Raji (cell line): ENCODE measurements around the gene NCCRP1.

Source experiments
- POLR2A ChIP-seq: IDR thresholded peaks from 2 replicates; pipeline ENCODE4 v1.6.1; 2011; ENCODE audit warnings: low read depth, low read length, control low read depth; ENCODE audit not compliant: insufficient read depth

Gene NCCRP1

GRCh38 chr19:39207293-39207836 is 10.6 kb downstream of the NCCRP1 start:
- TF ChIP-seq POLR2A = no peak

GRCh38 chr19:39208175-39208795 is 11.5 kb downstream of the NCCRP1 start:
- no peak for TF ChIP-seq POLR2A

GRCh38 chr19:39209196-39209595 is 12.4 kb downstream of the NCCRP1 start:
- no peak for TF ChIP-seq POLR2A

GRCh38 chr19:39211731-39212374 is 15.1 kb downstream of the NCCRP1 start:
- TF ChIP-seq POLR2A = no peak

GRCh38 chr19:39212375-39212742 is 15.6 kb downstream of the NCCRP1 start:
- TF ChIP-seq POLR2A = no peak

- TF ChIP-seq POLR2A = no peak
These were observed 20.3 kb downstream of the NCCRP1 start for GRCh38 chr19:39217094-39217493.

- no peak for TF ChIP-seq POLR2A
These were observed 21.7 kb downstream of the NCCRP1 start for GRCh38 chr19:39218230-39219007.

- TF ChIP-seq POLR2A = no peak
These were observed 27.0 kb downstream of the NCCRP1 start for GRCh38 chr19:39223703-39224279.

GRCh38 chr19:39224910-39225309 is 28.1 kb downstream of the NCCRP1 start:
- no peak for TF ChIP-seq POLR2A

- TF ChIP-seq POLR2A = no peak
These were observed 33.5 kb downstream of the NCCRP1 start for GRCh38 chr19:39230096-39230764.

GRCh38 chr19:39232708-39233107 is 35.9 kb downstream of the NCCRP1 start:
- no peak for TF ChIP-seq POLR2A

- TF ChIP-seq POLR2A = no peak
These were observed 39.8 kb downstream of the NCCRP1 start for GRCh38 chr19:39236527-39236926.

GRCh38 chr19:39237200-39238184 is 40.7 kb downstream of the NCCRP1 start:
- no peak for TF ChIP-seq POLR2A

- no peak for TF ChIP-seq POLR2A
These were observed 41.4 kb downstream of the NCCRP1 start for GRCh38 chr19:39238209-39238608.
